ENCODE measurements around the gene P4HTM.

P4HTM gene

GRCh38 chr3:49009396-49009795 is 19.4 kb downstream of the P4HTM start:
- Histone ChIP-seq H3K9me2 (replicated peaks; ENCODE audit: low read depth, low read length) (no peaks in the 10 kb centered on the region), H4K20me1 (ENCODE audit: insufficient read depth, low read length, poor library complexity, severe bottlenecking) (peaks cover 53% of the 10 kb centered on the region), H3K9ac (ENCODE audit: low read depth, low read length, poor library complexity, severe bottlenecking) (no peak overlapping the region), H3K27me3 (ENCODE audit: insufficient read depth, low read length, poor library complexity, severe bottlenecking) (no peaks in the 10 kb centered on the region), H2AFZ (ENCODE audit: low read length) (no peak overlapping the region), H3K4me2 (ENCODE audit: low read depth, low read length, poor library complexity, severe bottlenecking) (peak overlapping the region; percentile 22), H3K9me3 (ENCODE audit: insufficient read depth, low read depth, low read length) (no peaks in the 10 kb centered on the region), H3K4me1 (ENCODE audit: insufficient read depth, low read length, poor library complexity, severe bottlenecking) (peaks cover 14% of the 10 kb centered on the region), H3K36me3 (ENCODE audit: insufficient read depth, low read length) (peaks cover 29% of the 10 kb centered on the region; the same call in 1 of the 2 replicates), H3K4me3 (ENCODE audit: low read length, poor library complexity, severe bottlenecking) (no peak overlapping the region), H3K79me2 (ENCODE audit: insufficient read depth, low read length) (peaks cover 77% of the 10 kb centered on the region), H3F3A (ENCODE audit: low read depth) (no peaks in the 10 kb centered on the region)
- TF ChIP-seq CTCF (conservative IDR thresholded peaks at IDR 0.05; ENCODE audit: low read length): no peak
- TF ChIP-seq EZH2phosphoT487 (IDR thresholded peaks at IDR 0.05; ENCODE audit: borderline replicate concordance): no peak

GRCh38 chr3:49012441-49013017 is 22.5 kb downstream of the P4HTM start:
- H2AFZ ChIP-seq (ENCODE audit: low read length): no peak overlapping the region
- TF ChIP-seq EZH2phosphoT487 (IDR thresholded peaks at IDR 0.05; ENCODE audit: borderline replicate concordance) (no peak), CTCF (conservative IDR thresholded peaks at IDR 0.05; ENCODE audit: low read length) (no peak)

GRCh38 chr3:49013113-49013737 is 23.2 kb downstream of the P4HTM start:
- Histone ChIP-seq H3K4me2 (ENCODE audit: low read depth, low read length, poor library complexity, severe bottlenecking) (no peak overlapping the region), H3K9me2 (replicated peaks; ENCODE audit: low read depth, low read length) (no peaks in the 10 kb centered on the region), H2AFZ (ENCODE audit: low read length) (no peak overlapping the region), H3K4me3 (ENCODE audit: low read length, poor library complexity, severe bottlenecking) (no peak overlapping the region), H3K27me3 (ENCODE audit: insufficient read depth, low read length, poor library complexity, severe bottlenecking) (no peaks in the 10 kb centered on the region), H3K9ac (ENCODE audit: low read depth, low read length, poor library complexity, severe bottlenecking) (no peak overlapping the region), H3K36me3 (ENCODE audit: insufficient read depth, low read length) (peaks cover 56% of the 10 kb centered on the region; the same call in 1 of the 2 replicates), H3K4me1 (ENCODE audit: insufficient read depth, low read length, poor library complexity, severe bottlenecking) (peaks cover 6% of the 10 kb centered on the region), H3K9me3 (ENCODE audit: insufficient read depth, low read depth, low read length) (no peaks in the 10 kb centered on the region), H3K79me2 (ENCODE audit: insufficient read depth, low read length) (peaks cover 69% of the 10 kb centered on the region), H4K20me1 (ENCODE audit: insufficient read depth, low read length, poor library complexity, severe bottlenecking) (peaks cover 68% of the 10 kb centered on the region), H3F3A (ENCODE audit: low read depth) (no peaks in the 10 kb centered on the region)
- TF ChIP-seq EZH2phosphoT487 (IDR thresholded peaks at IDR 0.05; ENCODE audit: borderline replicate concordance) (no peak), CTCF (conservative IDR thresholded peaks at IDR 0.05; ENCODE audit: low read length) (no peak)

More at GRCh38 chr3:49012441-49013017, 22.5 kb downstream of the P4HTM start:
- no peaks in the 10 kb centered on the region for H3K9me2 ChIP-seq (replicated peaks; ENCODE audit: low read depth, low read length)
- no peak overlapping the region for H3K4me2 ChIP-seq (ENCODE audit: low read depth, low read length, poor library complexity, severe bottlenecking)
- H3K9ac ChIP-seq (ENCODE audit: low read depth, low read length, poor library complexity, severe bottlenecking): no peak overlapping the region
- H4K20me1 ChIP-seq (ENCODE audit: insufficient read depth, low read length, poor library complexity, severe bottlenecking): peaks cover 66% of the 10 kb centered on the region
- H3K9me3 ChIP-seq (ENCODE audit: insufficient read depth, low read depth, low read length): no peaks in the 10 kb centered on the region
- no peak overlapping the region for H3K4me3 ChIP-seq (ENCODE audit: low read length, poor library complexity, severe bottlenecking)
- H3K36me3 ChIP-seq (ENCODE audit: insufficient read depth, low read length): peaks cover 56% of the 10 kb centered on the region; the same call in 1 of the 2 replicates
- peaks cover 75% of the 10 kb centered on the region for H3K79me2 ChIP-seq (ENCODE audit: insufficient read depth, low read length)
- H3K4me1 ChIP-seq (ENCODE audit: insufficient read depth, low read length, poor library complexity, severe bottlenecking): peaks cover 10% of the 10 kb centered on the region
- no peaks in the 10 kb centered on the region for H3K27me3 ChIP-seq (ENCODE audit: insufficient read depth, low read length, poor library complexity, severe bottlenecking)
- no peaks in the 10 kb centered on the region for H3F3A ChIP-seq (ENCODE audit: low read depth)
